ENCODE results near the gene SMPD3.

The SMPD3 gene

GRCh38 chr16:68351463-68351862, 96.8 kb downstream of the SMPD3 start:
- DNase-seq = no peak

- DNase-seq = no peak
Measured at GRCh38 chr16:68350813-68351350, 97.4 kb downstream of the SMPD3 start.

DNA sequence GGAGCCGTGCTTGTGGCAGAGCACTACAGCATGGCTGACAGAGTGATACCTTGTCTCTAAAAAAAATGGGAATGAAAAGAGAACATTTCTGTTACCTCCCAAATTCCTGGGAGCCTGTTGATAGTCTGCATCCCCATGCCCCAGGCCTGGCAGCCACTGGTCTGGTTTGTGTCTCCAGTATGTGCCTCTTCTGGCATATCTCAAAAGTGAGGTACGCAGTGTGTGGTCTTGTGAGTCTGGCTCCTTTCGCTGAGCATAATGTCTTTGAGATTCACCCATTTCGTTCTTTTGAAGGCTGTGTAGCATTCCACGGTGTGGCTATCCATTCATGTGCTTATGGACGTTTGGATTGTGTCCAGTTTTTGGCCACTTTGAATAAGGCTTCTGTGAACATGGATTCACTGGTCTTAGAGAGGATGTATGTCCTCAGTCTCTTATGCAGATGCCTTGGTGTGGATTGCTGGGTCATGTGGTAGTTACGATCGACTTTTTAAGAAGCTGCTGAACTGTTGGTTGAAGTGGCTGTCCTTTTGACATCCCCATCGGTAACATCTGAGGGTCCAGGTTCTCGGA, 98.4 kb downstream of the SMPD3 start:
- DNase-seq = no peak

GRCh38 chr16:68348639-68349445, 99.5 kb downstream of the SMPD3 start:
- DNase-seq = no peak

DNA sequence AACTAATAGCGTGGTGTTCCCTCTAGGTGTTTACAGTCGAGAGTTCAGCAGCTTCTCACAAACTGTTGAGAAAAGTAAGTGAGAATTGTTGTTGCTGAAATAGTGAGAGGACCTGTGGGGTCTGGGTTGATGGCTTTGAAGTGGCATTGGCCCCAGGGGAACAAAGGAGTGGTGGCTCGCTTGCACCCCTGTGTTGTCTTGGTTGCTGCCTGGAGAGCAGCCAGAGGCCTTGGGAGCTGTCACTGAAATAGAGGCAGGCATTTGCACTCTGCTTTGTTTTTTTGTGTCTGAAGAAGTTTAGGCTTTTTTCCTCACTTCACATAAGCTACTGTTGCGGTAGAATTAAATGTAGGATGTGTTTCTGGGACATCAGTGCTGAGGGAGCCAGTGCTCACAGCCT, 100.7 kb downstream of the SMPD3 start:
- DNase-seq = no peak

GRCh38 chr16:68346892-68347480, 101.3 kb downstream of the SMPD3 start:
- DNase-seq = no peak

DNA sequence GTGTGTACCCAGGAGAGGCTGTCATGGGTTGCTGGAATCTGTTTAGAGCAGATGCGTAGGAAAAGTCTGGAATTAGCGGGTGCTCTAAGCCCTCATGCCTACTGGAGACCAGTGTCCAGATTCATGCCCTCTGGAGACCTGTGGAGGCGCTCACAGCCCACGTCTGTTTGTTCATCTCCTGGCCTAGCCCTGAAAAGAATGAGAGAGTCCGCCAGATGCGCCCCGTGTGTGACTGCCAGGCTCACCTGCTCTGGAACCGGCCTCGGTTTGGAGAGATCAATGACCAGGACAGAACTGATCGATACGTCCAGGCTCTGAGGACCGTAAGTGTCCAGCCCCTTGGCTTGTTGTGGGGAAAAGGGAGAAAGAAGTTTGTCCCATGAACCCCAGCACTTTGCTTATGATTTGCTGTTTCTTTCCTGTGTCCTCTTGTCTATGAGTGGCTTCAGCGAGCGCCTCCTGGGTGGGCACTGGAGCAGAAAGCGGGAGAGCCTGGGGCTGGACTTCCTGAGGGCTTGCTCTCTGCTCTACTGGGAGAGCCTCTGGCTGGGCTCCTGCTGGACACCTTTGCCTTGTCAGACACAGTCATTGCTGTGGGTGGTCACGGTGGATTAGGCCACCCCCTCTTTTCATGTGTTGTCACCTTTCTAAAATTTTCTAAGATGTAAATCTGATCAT, 102.2 kb downstream of the SMPD3 start:
- DNase-seq = no peak

- no peak for DNase-seq
Measured at GRCh38 chr16:68345351-68345810, 102.9 kb downstream of the SMPD3 start.

GRCh38 chr16:68344252-68344651, 104.1 kb downstream of the SMPD3 start:
- no peak for DNase-seq

- DNase-seq = no peak
Measured at GRCh38 chr16:68343137-68343536, 105.2 kb downstream of the SMPD3 start.

GRCh38 chr16:68342620-68343019, 105.7 kb downstream of the SMPD3 start:
- no peak for DNase-seq

DNA sequence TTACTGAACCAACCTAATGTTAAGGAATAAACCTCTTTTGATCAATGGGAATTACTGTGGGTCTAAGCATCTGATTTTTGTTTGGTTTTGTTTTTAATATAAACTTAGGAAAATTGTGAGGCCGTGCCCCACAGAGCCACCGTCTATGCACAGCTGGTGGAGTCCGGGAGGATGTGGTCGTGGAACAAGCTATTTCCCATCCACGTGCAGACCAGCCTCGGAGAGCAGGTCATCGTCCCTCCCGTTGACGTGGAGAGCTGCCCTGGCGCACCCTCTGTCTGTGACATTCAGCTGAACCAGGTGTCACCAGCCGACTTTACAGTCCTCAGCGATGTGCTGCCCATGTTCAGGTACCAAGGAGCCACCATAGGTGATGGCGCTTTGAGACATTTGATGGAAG, 109.1 kb downstream of the SMPD3 start:
- DNase-seq = no peak

DNA sequence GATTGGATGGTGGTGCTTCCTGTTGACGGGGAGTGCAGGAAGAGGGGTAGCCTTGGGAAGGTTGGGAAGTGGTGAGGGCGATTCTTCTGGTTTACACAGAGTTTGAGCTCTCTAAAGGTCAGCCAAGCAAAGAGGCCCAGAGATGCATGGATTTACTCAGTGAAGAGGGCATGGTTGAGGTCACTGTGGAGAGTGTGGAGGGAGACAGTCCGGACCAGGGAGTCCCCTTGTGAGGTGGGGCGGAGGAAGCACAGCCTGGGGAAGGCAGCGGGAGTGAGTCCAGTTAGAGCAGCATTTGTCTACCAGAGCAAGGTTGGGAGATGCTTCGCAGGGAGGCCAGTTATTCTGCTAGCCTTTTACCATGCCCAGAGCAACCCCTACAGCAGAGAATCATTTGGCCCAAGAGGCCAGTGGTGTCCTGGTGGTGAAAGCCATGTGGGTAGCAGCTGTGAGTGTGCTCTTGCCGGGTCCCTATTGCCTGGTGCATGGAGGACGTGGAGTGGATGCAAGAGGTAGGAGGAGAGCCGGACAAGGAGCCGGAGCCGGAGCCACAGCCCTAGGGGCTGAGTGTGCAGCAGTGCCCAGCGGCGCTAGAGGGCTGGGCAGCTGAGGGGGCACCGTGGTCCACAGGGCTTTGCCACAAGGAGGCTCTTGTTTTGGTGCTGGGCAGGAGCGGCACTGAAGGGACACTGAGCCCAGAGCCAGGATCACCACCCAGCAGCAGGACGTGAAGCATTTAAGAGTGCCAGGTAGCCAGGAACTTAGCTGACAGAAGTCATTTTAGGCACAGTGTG, 109.8 kb downstream of the SMPD3 start:
- no peak for DNase-seq

DNA sequence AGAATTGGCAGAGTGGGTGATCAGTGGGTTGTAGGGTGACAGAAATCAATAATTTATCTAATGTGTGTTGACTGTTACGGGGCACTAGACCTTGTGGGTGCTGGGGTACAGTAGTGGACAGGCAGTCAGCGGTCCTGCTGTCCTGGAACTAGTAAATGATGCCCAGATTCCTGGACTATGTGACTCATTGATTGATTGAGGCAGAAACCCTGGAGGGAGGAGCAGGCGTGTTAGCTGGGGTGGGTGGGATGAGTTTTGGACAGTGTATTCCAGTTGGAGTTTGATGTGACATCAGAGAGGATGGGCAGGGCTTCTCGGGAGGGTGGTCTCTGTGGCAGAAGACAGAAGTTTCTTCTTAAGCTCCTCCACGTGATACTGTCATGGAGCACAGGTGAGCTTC, 113.1 kb downstream of the SMPD3 start:
- no peak for DNase-seq

- DNase-seq = peak; percentile 31 to 51
Measured at GRCh38 chr16:68332411-68333121, 115.7 kb downstream of the SMPD3 start.

GRCh38 chr16:68331879-68332410, 116.4 kb downstream of the SMPD3 start:
- no peak for DNase-seq

GRCh38 chr16:68328860-68329390, 119.4 kb downstream of the SMPD3 start:
- no peak for DNase-seq

GRCh38 chr16:68328151-68328859, 120.0 kb downstream of the SMPD3 start:
- peak; percentile 67 to 92 for DNase-seq

DNA sequence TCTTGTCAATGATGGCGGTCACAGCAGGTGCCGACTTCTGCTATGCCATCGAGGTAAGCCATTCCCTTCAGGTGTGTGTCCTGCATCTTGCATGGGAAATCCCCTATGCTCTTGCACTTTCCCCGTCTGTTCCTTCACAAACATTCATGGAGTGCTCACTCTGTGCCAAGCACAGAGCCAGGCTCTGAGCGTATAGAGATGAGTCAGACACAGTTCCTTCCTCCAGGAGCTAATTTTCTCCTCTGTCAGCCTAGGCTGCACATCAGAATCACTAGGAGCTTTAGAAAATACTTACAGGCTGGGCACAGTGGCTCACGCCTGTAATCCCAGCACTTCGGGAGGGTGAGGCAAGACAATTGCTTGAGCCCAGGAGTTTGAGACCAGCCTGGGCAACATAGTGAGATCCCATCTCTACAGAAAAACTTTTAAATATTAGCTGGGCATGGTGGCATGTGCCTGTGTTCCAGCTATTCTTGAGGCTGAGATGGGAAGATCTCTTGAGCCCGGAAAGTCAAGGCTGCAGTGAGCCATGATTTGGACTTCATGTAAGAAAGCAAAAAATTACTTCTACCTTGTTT, 123.4 kb downstream of the SMPD3 start:
- DNase-seq = no peak

- no peak for DNase-seq
Measured at GRCh38 chr16:68324336-68324735, 124.0 kb downstream of the SMPD3 start.

Measured in inflammatory macrophage treated with lipopolysaccharide for 1 hour (primary cell).